ENCODE results near the gene PREP.

The PREP gene

GRCh38 chr6:105279463-105279862 lies 123.4 kb downstream of the PREP start:
- H3K9me3 ChIP-seq (ENCODE audit: control insufficient read depth, insufficient read depth, low read depth, low read length), result no peaks in the 10 kb centered on the region
- H3K4me3 ChIP-seq (ENCODE audit: low read depth, low read length), result no peak overlapping the region
- TF ChIP-seq SP2 (tag by site-specific recombination; IDR thresholded peaks at IDR 0.05) (no peak), ZNF768 (tag by site-specific recombination; IDR thresholded peaks at IDR 0.05) (no peak), ZNF214 (tag by site-specific recombination; IDR thresholded peaks at IDR 0.05; ENCODE audit: borderline replicate concordance) (no peak), PRDM6 (tag by site-specific recombination; IDR thresholded peaks at IDR 0.05) (no peak), ZNF302 (tag by site-specific recombination; IDR thresholded peaks at IDR 0.05; ENCODE audit: low read depth) (no peak), SETDB1 (IDR thresholded peaks at IDR 0.05; ENCODE audit: insufficient read length, low read length) (no peak), PRDM2 (tag by site-specific recombination; IDR thresholded peaks at IDR 0.05; ENCODE audit: borderline replicate concordance) (no peak), ZNF629 (tag by site-specific recombination; IDR thresholded peaks at IDR 0.05) (no peak), OVOL3 (tag by site-specific recombination; IDR thresholded peaks at IDR 0.05) (no peak), ZNF24 (tag by site-specific recombination; IDR thresholded peaks at IDR 0.05) (no peak), ZFP37 (tag by site-specific recombination; IDR thresholded peaks at IDR 0.05) (no peak), ZSCAN4 (tag by site-specific recombination; IDR thresholded peaks at IDR 0.05) (no peak), ZNF514 (tag by site-specific recombination; IDR thresholded peaks at IDR 0.05) (no peak), ZNF658 (tag by site-specific recombination; IDR thresholded peaks at IDR 0.05) (no peak), HOXC10 (CRISPR knock-in tag; IDR thresholded peaks at IDR 0.05) (no peak)
- peaks cover 7 to 71% of the 10 kb centered on the region in 2 experiments; a peak in 2 of 3 replicates for H3K36me3 ChIP-seq (ENCODE audit: control insufficient read depth in 2 of 2, insufficient read depth in 1 of 2, low read length in 2 of 2)
- no peaks in the 10 kb centered on the region for H3K4me1 ChIP-seq (ENCODE audit: control insufficient read depth, insufficient read depth, low read length)
- no peak overlapping the region for H3K27ac ChIP-seq (ENCODE audit: extremely low read depth, low read depth, low read length)
- ChIA-PET CTCF (interaction anchor here (0.7 kb wide), 1 partner anchor 149 kb away, joined by 3 read pairs; no protein-coding TSS in a partner anchor), POLR2A (no interaction called here)

GRCh38 chr6:105278813-105279212 lies 124.1 kb downstream of the PREP start:
- Histone ChIP-seq H3K9me3 (ENCODE audit: control insufficient read depth, insufficient read depth, low read depth, low read length) (no peaks in the 10 kb centered on the region), H3K4me3 (ENCODE audit: low read depth, low read length) (no peak overlapping the region), H3K36me3 (ENCODE audit: control insufficient read depth in 2 of 2, insufficient read depth in 1 of 2, low read length in 2 of 2) (peaks cover 7 to 66% of the 10 kb centered on the region in 2 experiments; a peak in 2 of 3 replicates), H3K4me1 (ENCODE audit: control insufficient read depth, insufficient read depth, low read length) (no peaks in the 10 kb centered on the region), H3K27ac (ENCODE audit: extremely low read depth, low read depth, low read length) (no peak overlapping the region)
- ChIA-PET POLR2A (no interaction called here), CTCF (no interaction called here)
- no peak for TF ChIP-seq ZNF610 (tag by site-specific recombination; IDR thresholded peaks at IDR 0.05; ENCODE audit: borderline replicate concordance)
- TF ChIP-seq ZNF175 (tag by site-specific recombination; IDR thresholded peaks at IDR 0.05), result no peak
- no peak for TF ChIP-seq ZBTB1 (tag by site-specific recombination; IDR thresholded peaks at IDR 0.05)
- TF ChIP-seq PRDM6 (tag by site-specific recombination; IDR thresholded peaks at IDR 0.05), result no peak
- TF ChIP-seq ZBTB10 (tag by site-specific recombination; IDR thresholded peaks at IDR 0.05), result no peak
- no peak for TF ChIP-seq ZNF548 (tag by site-specific recombination; IDR thresholded peaks at IDR 0.05)
- TF ChIP-seq ZBTB26 (tag by site-specific recombination; optimal IDR thresholded peaks at IDR 0.05), result no peak
